Natural killer cell (primary cell): ENCODE measurements around the gene NCL. TPM values are rescaled to one million over a fixed set of nuclear protein-coding genes. Genes with fewer than 3 reads are reported as not detected.

Experiments
- ATAC-seq, 3 donors: fragments of 150-1000 bp in 2 of 3; fragments of 200-7000 bp in 1 of 3; cut with Tn5 transposase; 1 replicate in 1 of 3; 2 replicates in 2 of 3; pipeline ENCODE4 v1.10.0; 2021; ENCODE audit warnings: mild to moderate bottlenecking in 2 of 3, moderate library complexity in 2 of 3
- DNase-seq, 2 donors: peaks; one replicate each; pipeline versions ENCODE4 v3.0.0 to v3.0.0-alpha.2; 2013 to 2021; ENCODE audit warnings: mixed read lengths in 1 of 2
- H3K27ac ChIP-seq: one replicate; pipeline ENCODE4 v1.5.1; 2013; ENCODE audit warnings: mild to moderate bottlenecking, low read length
- H3K27me3 ChIP-seq: one replicate; pipeline ENCODE4 v1.6.1; 2013; ENCODE audit warnings: low read length; ENCODE audit not compliant: control insufficient read depth, insufficient read depth
- H3K36me3 ChIP-seq: one replicate; pipeline ENCODE4 v1.6.1; 2013; ENCODE audit warnings: low read length; ENCODE audit not compliant: control insufficient read depth, insufficient read depth
- H3K4me1 ChIP-seq: one replicate; pipeline ENCODE4 v1.6.1; 2013; ENCODE audit warnings: low read length; ENCODE audit not compliant: control insufficient read depth, insufficient read depth
- H3K4me3 ChIP-seq: one replicate; pipeline ENCODE4 v1.5.1; 2013; ENCODE audit warnings: low read length
- H3K9me3 ChIP-seq: one replicate; pipeline ENCODE4 v1.6.1; 2013; ENCODE audit warnings: low read length; ENCODE audit not compliant: control insufficient read depth, insufficient read depth
- H3K27ac Mint-ChIP-seq, 2 donors: one replicate each; pipeline ENCODE4 v1.8.0; 2022; ENCODE audit warnings: mild to moderate bottlenecking in 2 of 2, mixed read lengths in 2 of 2, moderate library complexity in 1 of 2
- H3K27me3 Mint-ChIP-seq, 2 donors: one replicate each; pipeline ENCODE4 v1.8.0; 2022; ENCODE audit warnings: low read depth in 2 of 2, mixed read lengths in 2 of 2
- H3K36me3 Mint-ChIP-seq: one replicate; pipeline ENCODE4 v1.8.0; 2022; ENCODE audit warnings: mixed read lengths
- H3K4me1 Mint-ChIP-seq, 2 donors: one replicate each; pipeline ENCODE4 v1.8.0; 2022; ENCODE audit warnings: mixed read lengths in 2 of 2
- H3K4me3 Mint-ChIP-seq: one replicate; pipeline ENCODE4 v1.8.0; 2022; ENCODE audit warnings: mild to moderate bottlenecking, moderate library complexity, mixed read lengths
- H3K9me3 Mint-ChIP-seq, 2 donors: one replicate each; pipeline ENCODE4 v1.8.0; 2022; ENCODE audit warnings: mixed read lengths in 2 of 2
- WGBS: methylation state at CpG from one replicate; pipeline ENCODE4 v1.1.7; 2013; ENCODE audit warnings: missing lambda C conversion rate; ENCODE audit not compliant: insufficient coverage; 5-methylcytosine and 5-hydroxymethylcytosine counted together
- intact Hi-C: fragments of 100-400 bp; cut with micrococcal nuclease; formaldehyde crosslinking; loops from one replicate; pipeline ENCODE4 v1.14.2; 2022
- total RNA-seq, 4 donors: library from RNA; stranded (reverse); fragments of 120-200 nt in 1 of 4; gene quantifications; one replicate each; pipeline versions ENCODE4 v1.2.3 to v1.2.4, GENCODE V29; 2013 to 2022
- TF ChIP-seq, protein P1 (sequence below): fragments of 200-600 bp; IDR thresholded peaks from one replicate; pipeline ENCODE4 v1.8.0; 2022; ENCODE audit warnings: antibody characterized with exemption

NCL gene
- total RNA-seq, 3 donors from 2014 or later (not counting 1 experiment from before 2014, with no cell fraction given) = 485 to 540 (median 529) TPM

- Mint-ChIP-seq H3K4me3 (no peak overlapping the region), H3K27ac (no peak overlapping the region), H3K36me3 (no peaks in the 10 kb centered on the region), H3K9me3 (no peaks in the 10 kb centered on the region), H3K4me1 (peaks cover 0 to 15% of the 10 kb centered on the region in 2 donors), H3K27me3 (no peaks in the 10 kb centered on the region)
- no peaks in the 10 kb centered on the region for H3K27me3 ChIP-seq
- no peak overlapping the region for H3K4me3 ChIP-seq
- 87% methylated on average over 5 of the region's 9 CpGs for whole genome bisulfite sequencing
- no peaks in the 10 kb centered on the region for H3K9me3 ChIP-seq
- DNase-seq (no peak), ATAC-seq (no peak)
- H3K36me3 ChIP-seq = no peaks in the 10 kb centered on the region
- H3K27ac ChIP-seq = no peak overlapping the region
- intact Hi-C loops = no loop called here
- TF ChIP-seq, protein P1, sequence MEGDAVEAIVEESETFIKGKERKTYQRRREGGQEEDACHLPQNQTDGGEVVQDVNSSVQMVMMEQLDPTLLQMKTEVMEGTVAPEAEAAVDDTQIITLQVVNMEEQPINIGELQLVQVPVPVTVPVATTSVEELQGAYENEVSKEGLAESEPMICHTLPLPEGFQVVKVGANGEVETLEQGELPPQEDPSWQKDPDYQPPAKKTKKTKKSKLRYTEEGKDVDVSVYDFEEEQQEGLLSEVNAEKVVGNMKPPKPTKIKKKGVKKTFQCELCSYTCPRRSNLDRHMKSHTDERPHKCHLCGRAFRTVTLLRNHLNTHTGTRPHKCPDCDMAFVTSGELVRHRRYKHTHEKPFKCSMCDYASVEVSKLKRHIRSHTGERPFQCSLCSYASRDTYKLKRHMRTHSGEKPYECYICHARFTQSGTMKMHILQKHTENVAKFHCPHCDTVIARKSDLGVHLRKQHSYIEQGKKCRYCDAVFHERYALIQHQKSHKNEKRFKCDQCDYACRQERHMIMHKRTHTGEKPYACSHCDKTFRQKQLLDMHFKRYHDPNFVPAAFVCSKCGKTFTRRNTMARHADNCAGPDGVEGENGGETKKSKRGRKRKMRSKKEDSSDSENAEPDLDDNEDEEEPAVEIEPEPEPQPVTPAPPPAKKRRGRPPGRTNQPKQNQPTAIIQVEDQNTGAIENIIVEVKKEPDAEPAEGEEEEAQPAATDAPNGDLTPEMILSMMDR = no peak
- H3K4me1 ChIP-seq = peaks cover 25% of the 10 kb centered on the region
Measured at GRCh38 chr2:231479455-231479854, 15.2 kb upstream of the NCL start.

DNA sequence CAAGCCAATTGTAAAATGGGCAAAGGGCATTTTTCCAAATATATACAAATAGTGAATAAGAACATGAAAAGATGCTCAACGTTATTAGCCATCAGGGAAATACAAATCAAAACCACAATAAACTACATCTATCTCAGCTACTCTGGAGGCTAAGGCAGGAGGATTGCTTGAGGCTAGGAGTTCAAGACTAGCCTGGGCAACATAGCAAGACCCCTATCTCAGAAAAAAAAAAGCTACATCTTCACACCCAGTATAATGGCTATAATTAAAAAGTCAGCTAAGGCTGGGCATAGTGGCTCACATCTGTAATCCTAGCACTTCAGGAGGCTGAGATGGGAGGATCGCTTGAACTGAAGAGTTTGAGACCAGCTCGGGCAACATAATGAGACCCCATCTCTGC lies 12.6 kb upstream of the NCL start:
- H3K4me3 Mint-ChIP-seq = no peak overlapping the region
- no peaks in the 10 kb centered on the region for H3K9me3 Mint-ChIP-seq
- Histone ChIP-seq H3K27ac (no peak overlapping the region), H3K27me3 (no peaks in the 10 kb centered on the region), H3K36me3 (no peaks in the 10 kb centered on the region), H3K4me3 (no peak overlapping the region), H3K9me3 (no peaks in the 10 kb centered on the region), H3K4me1 (peaks cover 4% of the 10 kb centered on the region)
- no peaks in the 10 kb centered on the region for H3K36me3 Mint-ChIP-seq
- H3K4me1 Mint-ChIP-seq = no peaks in the 10 kb centered on the region
- intact Hi-C loops = no loop called here
- peaks cover 0 to 10% of the 10 kb centered on the region in 2 donors for H3K27me3 Mint-ChIP-seq
- TF ChIP-seq, protein P1 = no peak
- H3K27ac Mint-ChIP-seq = no peak overlapping the region
- 87% methylated on average over 3 of the region's 3 CpGs for WGBS
- no peak for DNase-seq
- ATAC-seq = no peak

- TF ChIP-seq, protein P1 = no peak
- Mint-ChIP-seq H3K27ac (no peak overlapping the region), H3K9me3 (no peaks in the 10 kb centered on the region), H3K36me3 (no peaks in the 10 kb centered on the region), H3K27me3 (peaks cover 0 to 10% of the 10 kb centered on the region in 2 donors), H3K4me1 (no peaks in the 10 kb centered on the region), H3K4me3 (no peak overlapping the region)
- DNase-seq (no peak), ATAC-seq (no peak)
- no peaks in the 10 kb centered on the region for H3K9me3 ChIP-seq
- intact Hi-C loops = no loop called here
- peaks cover 4% of the 10 kb centered on the region for H3K4me1 ChIP-seq
- H3K27me3 ChIP-seq = no peaks in the 10 kb centered on the region
- no peak overlapping the region for H3K27ac ChIP-seq
- 10% methylated on average over 2 of the region's 3 CpGs for WGBS
- H3K4me3 ChIP-seq = no peak overlapping the region
- H3K36me3 ChIP-seq = no peaks in the 10 kb centered on the region
Measured at GRCh38 chr2:231475965-231476364, 11.7 kb upstream of the NCL start.

- DNase-seq (no peak), ATAC-seq (no peak)
- Mint-ChIP-seq H3K4me1 (peaks cover 9 to 14% of the 10 kb centered on the region in 2 donors), H3K9me3 (no peaks in the 10 kb centered on the region), H3K27ac (no peak overlapping the region), H3K36me3 (no peaks in the 10 kb centered on the region), H3K4me3 (no peak overlapping the region), H3K27me3 (peaks cover 0 to 10% of the 10 kb centered on the region in 2 donors)
- 93% methylated on average over 3 of the region's 3 CpGs for WGBS
- intact Hi-C loops = no loop called here
- H3K9me3 ChIP-seq = no peaks in the 10 kb centered on the region
- H3K4me1 ChIP-seq = peaks cover 12% of the 10 kb centered on the region
- H3K4me3 ChIP-seq = no peak overlapping the region
- no peaks in the 10 kb centered on the region for H3K36me3 ChIP-seq
- TF ChIP-seq, protein P1 = no peak
- no peak overlapping the region for H3K27ac ChIP-seq
- no peaks in the 10 kb centered on the region for H3K27me3 ChIP-seq
Measured at GRCh38 chr2:231472816-231473215, 8.5 kb upstream of the NCL start.
